HEK293T (cell line): Measurements from ENCODE around the gene E4F1.
"Not testable (repeated sequence)": the region's sequence is repeated elsewhere in the genome, so short reads cannot be mapped to it uniquely, and the experiment has no call there.

Experiments
- ARNT ChIP-seq: fragments of 450-650 bp; IDR thresholded peaks from 2 replicates; pipeline ENCODE4 v1.6.1; 2017; ENCODE audit warnings: mild to moderate bottlenecking
- CTBP1 ChIP-seq: fragments of 450-650 bp; IDR thresholded peaks from 2 replicates; pipeline ENCODE4 v1.6.1; 2016; ENCODE audit warnings: borderline replicate concordance
- ELF4 ChIP-seq: fragments of 450-650 bp; IDR thresholded peaks from 2 replicates; pipeline ENCODE4 v1.6.1; 2017; ENCODE audit warnings: antibody characterized with exemption
- FOXA1 ChIP-seq: fragments of 450-650 bp; IDR thresholded peaks from 2 replicates; pipeline ENCODE4 v1.6.1; 2016; ENCODE audit warnings: mild to moderate bottlenecking
- FOXK2 ChIP-seq: fragments of 450-650 bp; IDR thresholded peaks from 2 replicates; pipeline ENCODE4 v1.6.1; 2016; ENCODE audit warnings: mild to moderate bottlenecking
- FOXM1 ChIP-seq: fragments of 450-650 bp; IDR thresholded peaks from 2 replicates; pipeline ENCODE4 v1.6.1; 2017; ENCODE audit warnings: mild to moderate bottlenecking, borderline replicate concordance
- HDGF ChIP-seq: fragments of 450-650 bp; IDR thresholded peaks from 2 replicates; pipeline ENCODE4 v1.6.1; 2017; ENCODE audit warnings: antibody characterized with exemption, borderline replicate concordance
- L3MBTL2 ChIP-seq: fragments of 450-650 bp; conservative IDR thresholded peaks from 2 replicates; pipeline ENCODE4 v1.6.1; 2016; ENCODE audit warnings: mild to moderate bottlenecking
- NFRKB ChIP-seq: fragments of 450-650 bp; IDR thresholded peaks from 2 replicates; pipeline ENCODE4 v1.6.1; 2016; ENCODE audit warnings: mild to moderate bottlenecking, moderate library complexity
- SP1 ChIP-seq: fragments of 450-650 bp; IDR thresholded peaks from 2 replicates; pipeline ENCODE4 v1.6.1; 2017
- SUZ12 ChIP-seq: fragments of 450-650 bp; IDR thresholded peaks from 2 replicates; pipeline ENCODE4 v1.6.1; 2016; ENCODE audit warnings: mild to moderate bottlenecking
- TARDBP ChIP-seq: fragments of 450-650 bp; IDR thresholded peaks from 2 replicates; pipeline ENCODE4 v1.6.1; 2016

GRCh38 chr16:2267505-2267912 lies 44.1 kb downstream of the E4F1 start:
- not testable (repeated sequence) for TF ChIP-seq TARDBP, CTBP1, SP1, L3MBTL2, SUZ12, ARNT, FOXK2, FOXA1, ELF4, NFRKB, FOXM1, HDGF
